GM12878 (cell line): ENCODE data around the gene NFAT5. TPM values are rescaled to one million over a fixed set of nuclear protein-coding genes. Genes with fewer than 3 reads are reported as not detected.

Experiments used
- ATAC-seq: fragments of 200-7000 bp; cut with Tn5 transposase; 3 replicates; pipeline ENCODE4 v1.9.1; 2020; ENCODE audit warnings: mild to moderate bottlenecking, moderate library complexity
- BruUV-seq: library from RNA; stranded (reverse); fragments of 400-500 nt; replicated peaks from 2 replicates; lab custom pipeline; 2021; lab: Mats Ljungman, UMichigan
- CTCF ChIA-PET: fragments of 300-600 bp; sonication (Branson Sonifier 250); formaldehyde crosslinking; extraction: SDS; loops from one replicate; lab custom pipeline; 2021; ENCODE audit warnings: inconsistent platforms; lab: Yijun Ruan, JAX
- POLR2A ChIA-PET: fragments of 350-600 bp; formaldehyde crosslinking; extraction: SDS; loops from one replicate; lab custom pipeline; 2021; ENCODE audit warnings: inconsistent platforms; lab: Charles Lee
- RAD21 ChIA-PET: fragments of 300-600 bp; sonication (Branson Sonifier 250); formaldehyde crosslinking; loops from one replicate; lab custom pipeline; 2023; ENCODE audit warnings: antibody characterized with exemption; ENCODE audit not compliant: unreplicated experiment; lab: Charles Lee
- SMC1A ChIA-PET: fragments of 300-600 bp; sonication (Branson Sonifier 250); formaldehyde crosslinking; loops from one replicate; lab custom pipeline; 2023; ENCODE audit not compliant: unreplicated experiment, uncharacterized antibody; lab: Charles Lee
- DNase-seq: peaks from one replicate; pipeline ENCODE4 v3.0.0-alpha.2; 2011; ENCODE audit warnings: low read depth, low spot score
- FAIRE-seq: peaks from 3 replicates; lab custom pipeline; 2011; peaks lifted over from hg19 to GRCh38; lab: Jason Lieb, UNC
- H2AFZ ChIP-seq: 2 replicates; pipeline ENCODE4 v1.6.0; 2011; ENCODE audit warnings: low read depth, low read length, control low read depth; ENCODE audit not compliant: control insufficient read depth
- H3K27ac ChIP-seq: 2 replicates; pipeline ENCODE4 v1.5.1; 2011; ENCODE audit warnings: control low read depth; ENCODE audit not compliant: control insufficient read depth, insufficient read depth
- H3K27me3 ChIP-seq, 2 experiments: replicated peaks in 1 of 2; 2 replicates each; pipeline versions ENCODE4 v1.6.0 to v1.6.1; 2011; ENCODE audit warnings: low read length in 1 of 2; ENCODE audit not compliant: control insufficient read depth in 2 of 2, insufficient read depth in 2 of 2
- H3K36me3 ChIP-seq, 2 experiments: 2 replicates each; pipeline ENCODE4 v1.5.1; 2011; ENCODE audit warnings: low read length in 1 of 2; ENCODE audit not compliant: control insufficient read depth in 2 of 2, insufficient read depth in 2 of 2
- H3K4me1 ChIP-seq: 2 replicates; pipeline ENCODE4 v1.6.1; 2011; ENCODE audit warnings: mild to moderate bottlenecking, low read length, moderate library complexity, mixed read lengths; ENCODE audit not compliant: control insufficient read depth, insufficient read depth
- H3K4me2 ChIP-seq: 2 replicates; pipeline ENCODE4 v1.6.0; 2011; ENCODE audit warnings: control low read depth; ENCODE audit not compliant: control insufficient read depth, insufficient read depth
- H3K4me3 ChIP-seq: fragments of 200-600 bp; sonication (generic); 2 replicates; pipeline ENCODE4 v1.5.1; 2016
- H3K79me2 ChIP-seq: 2 replicates; pipeline ENCODE4 v1.6.0; 2011; ENCODE audit warnings: low read length; ENCODE audit not compliant: control insufficient read depth, insufficient read depth
- H3K9ac ChIP-seq: 2 replicates; pipeline ENCODE4 v1.8.0; 2011; ENCODE audit warnings: low read length, control low read depth, mixed read lengths; ENCODE audit not compliant: control insufficient read depth, insufficient read depth
- H3K9me3 ChIP-seq: replicated peaks from 3 replicates; pipeline ENCODE4 v1.5.1; 2011; ENCODE audit warnings: mild to moderate bottlenecking, low read length; ENCODE audit not compliant: control insufficient read depth, insufficient read depth
- H4K20me1 ChIP-seq: 2 replicates; pipeline ENCODE4 v1.6.0; 2011; ENCODE audit not compliant: control insufficient read depth, insufficient read depth
- EED ChIP-seq: sonication (generic); IDR thresholded peaks from 2 replicates; pipeline ENCODE4 v1.6.1; 2016; ENCODE audit warnings: antibody characterized with exemption, low read depth
- ESRRA ChIP-seq: IDR thresholded peaks from 2 replicates; pipeline ENCODE4 v1.6.1; 2012; ENCODE audit warnings: mild to moderate bottlenecking, low read length, improper control_type of control experiment
- EZH2 ChIP-seq: IDR thresholded peaks from 2 replicates; pipeline ENCODE4 v1.6.1; 2012; ENCODE audit warnings: low read depth, mild to moderate bottlenecking, control low read depth, inconsistent platforms, low read length, borderline replicate concordance; ENCODE audit not compliant: control insufficient read depth
- FOS ChIP-seq: IDR thresholded peaks from 3 replicates; pipeline ENCODE4 v1.6.1; 2011; ENCODE audit warnings: borderline replicate concordance; ENCODE audit not compliant: insufficient read length; ENCODE audit errors: extremely low read depth
- GATAD2B ChIP-seq: fragments of 450-650 bp; conservative IDR thresholded peaks from 2 replicates; pipeline ENCODE4 v1.6.1; 2017; ENCODE audit warnings: low read depth, mild to moderate bottlenecking, moderate library complexity
- HDAC2 ChIP-seq: fragments of 200-600 bp; sonication (generic); IDR thresholded peaks from 2 replicates; pipeline ENCODE4 v1.6.1; 2017
- HDGF ChIP-seq: fragments of 450-650 bp; IDR thresholded peaks from 2 replicates; pipeline ENCODE4 v1.6.1; 2016; ENCODE audit warnings: antibody characterized with exemption
- JUNB ChIP-seq: IDR thresholded peaks from 2 replicates; pipeline ENCODE4 v1.6.1; 2016; ENCODE audit warnings: antibody characterized with exemption, mild to moderate bottlenecking
- POLR2AphosphoS2 ChIP-seq: IDR thresholded peaks from 2 replicates; pipeline ENCODE4 v1.6.1; 2011; ENCODE audit warnings: low read depth, mild to moderate bottlenecking, low read length, improper control_type of control experiment, moderate library complexity
- RFX5 ChIP-seq: IDR thresholded peaks from 2 replicates; pipeline ENCODE4 v1.6.1; 2011; ENCODE audit warnings: low read depth, low read length, improper control_type of control experiment
- SIN3A ChIP-seq: IDR thresholded peaks from 2 replicates; pipeline ENCODE4 v1.6.1; 2012; ENCODE audit warnings: low read depth, low read length, improper control_type of control experiment
- WGBS: methylation state at CpG from one replicate; pipeline ENCODE4 v1.1.6; 2016; ENCODE audit warnings: low lambda C conversion rate; ENCODE audit not compliant: insufficient replicate concordance, insufficient coverage; ENCODE audit errors: missing lambda C conversion rate; 5-methylcytosine and 5-hydroxymethylcytosine counted together
- in situ Hi-C: fragments of 300-500 bp; cut with MboI; formaldehyde crosslinking; loops from 9 replicates; pipeline ENCODE4 v1.14.3; 2018; ENCODE audit warnings: mixed read lengths
- intact Hi-C: fragments of 100-400 bp; cut with micrococcal nuclease; formaldehyde crosslinking; loops from one replicate; pipeline ENCODE4 v1.14.2; 2022; ENCODE audit not compliant: unreplicated experiment
- polyA plus RNA-seq, 11 experiments: library from polyadenylated mRNA; depleted of rRNA in 4 of 11; unstranded in 6 of 11; stranded (reverse) in 5 of 11; fragments of >200 nt; fragmentation: Nextera tagmentation in 4 of 11; fragmentation: Illumina TruSeq in 1 of 11; extraction: Ambion mirVana in 4 of 11; extraction: Trizol in 1 of 11; gene quantifications; 1 replicate in 1 of 11; 2 replicates in 10 of 11; pipeline versions ENCODE4 v1.2.1 to v1.2.3, GENCODE V29; 2011 to 2016; ENCODE audit warnings: inconsistent platforms in 2 of 11, missing spikeins in 2 of 11, low read depth in 1 of 11
- total RNA-seq, 4 experiments: library from RNA; depleted of rRNA in 3 of 4; stranded (reverse); fragments of >200 nt in 3 of 4; fragmentation: Illumina TruSeq in 1 of 4; extraction: Trizol in 1 of 4; gene quantifications; 2 replicates each; pipeline versions ENCODE4 v1.2.1 to v1.2.3, GENCODE V29; 2013 to 2021
- TF ChIP-seq, protein P1 (sequence below): fragments of 450-650 bp; IDR thresholded peaks from 2 replicates; pipeline ENCODE4 v1.6.1; 2017; ENCODE audit warnings: mild to moderate bottlenecking
- TF ChIP-seq, protein P2 (sequence below): fragments of 150-350 bp; IDR thresholded peaks from 2 replicates; pipeline ENCODE4 v1.6.1; 2014; ENCODE audit warnings: mild to moderate bottlenecking, low read depth, low read length

The NFAT5 gene
- total and polyA plus RNA-seq, 10 of the 15 experiments (the other 5 are each of a cell fraction or from before 2014, with no cell fraction given): 0.58 to 31.5 (median 12.7) TPM

DNA sequence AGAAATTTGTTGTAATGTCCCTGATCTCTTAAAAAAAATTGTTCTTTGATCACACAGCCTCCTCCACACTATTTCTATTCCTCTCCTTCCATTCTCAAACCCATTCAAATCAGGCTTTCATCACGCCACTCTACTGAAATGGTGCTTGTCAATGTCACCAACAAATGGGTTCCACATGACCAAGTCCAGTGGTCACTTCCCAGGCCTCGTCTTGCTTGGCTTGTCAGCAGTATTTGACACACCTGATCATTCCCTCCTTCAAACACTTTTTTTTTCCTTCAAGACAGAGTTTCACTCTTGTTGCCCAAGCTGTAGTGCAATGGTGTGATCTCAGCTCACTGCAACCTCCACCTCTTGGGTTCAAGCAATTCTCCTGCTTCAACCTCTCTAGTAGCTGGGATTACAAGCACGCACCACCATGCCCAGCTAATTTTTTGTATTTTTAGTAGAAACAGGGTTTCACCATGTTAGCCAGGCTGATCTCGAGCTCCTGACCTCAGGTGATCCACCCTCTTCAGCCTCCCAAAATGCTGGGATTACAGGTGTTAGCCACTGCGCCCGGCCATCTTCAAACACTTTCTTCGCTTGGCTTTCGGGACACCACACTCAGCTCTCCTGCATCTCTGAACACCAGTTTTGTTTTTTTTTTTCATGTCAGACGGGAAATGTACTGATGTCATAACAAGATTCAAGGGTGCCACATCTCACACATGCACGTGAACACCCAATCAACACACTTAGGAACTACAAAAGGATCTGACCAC lies 142.3 kb downstream of the NFAT5 start:
- Histone ChIP-seq H3K36me3 (peaks cover 0 to 5% of the 10 kb centered on the region in 2 experiments; a peak in 2 of 4 replicates), H3K4me2 (no peak overlapping the region), H3K9me3 (no peaks in the 10 kb centered on the region), H3K27ac (no peak overlapping the region), H2AFZ (no peak overlapping the region)
- no peak for FAIRE-seq
- TF ChIP-seq, protein P1, sequence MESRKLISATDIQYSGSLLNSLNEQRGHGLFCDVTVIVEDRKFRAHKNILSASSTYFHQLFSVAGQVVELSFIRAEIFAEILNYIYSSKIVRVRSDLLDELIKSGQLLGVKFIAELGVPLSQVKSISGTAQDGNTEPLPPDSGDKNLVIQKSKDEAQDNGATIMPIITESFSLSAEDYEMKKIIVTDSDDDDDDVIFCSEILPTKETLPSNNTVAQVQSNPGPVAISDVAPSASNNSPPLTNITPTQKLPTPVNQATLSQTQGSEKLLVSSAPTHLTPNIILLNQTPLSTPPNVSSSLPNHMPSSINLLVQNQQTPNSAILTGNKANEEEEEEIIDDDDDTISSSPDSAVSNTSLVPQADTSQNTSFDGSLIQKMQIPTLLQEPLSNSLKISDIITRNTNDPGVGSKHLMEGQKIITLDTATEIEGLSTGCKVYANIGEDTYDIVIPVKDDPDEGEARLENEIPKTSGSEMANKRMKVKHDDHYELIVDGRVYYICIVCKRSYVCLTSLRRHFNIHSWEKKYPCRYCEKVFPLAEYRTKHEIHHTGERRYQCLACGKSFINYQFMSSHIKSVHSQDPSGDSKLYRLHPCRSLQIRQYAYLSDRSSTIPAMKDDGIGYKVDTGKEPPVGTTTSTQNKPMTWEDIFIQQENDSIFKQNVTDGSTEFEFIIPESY: no peak
- TF ChIP-seq HDGF: no peak
- no peak for TF ChIP-seq HDAC2
- no peak for TF ChIP-seq RFX5
- TF ChIP-seq JUNB: no peak
- TF ChIP-seq SIN3A: no peak
- TF ChIP-seq EED: no peak
- TF ChIP-seq, protein P2, sequence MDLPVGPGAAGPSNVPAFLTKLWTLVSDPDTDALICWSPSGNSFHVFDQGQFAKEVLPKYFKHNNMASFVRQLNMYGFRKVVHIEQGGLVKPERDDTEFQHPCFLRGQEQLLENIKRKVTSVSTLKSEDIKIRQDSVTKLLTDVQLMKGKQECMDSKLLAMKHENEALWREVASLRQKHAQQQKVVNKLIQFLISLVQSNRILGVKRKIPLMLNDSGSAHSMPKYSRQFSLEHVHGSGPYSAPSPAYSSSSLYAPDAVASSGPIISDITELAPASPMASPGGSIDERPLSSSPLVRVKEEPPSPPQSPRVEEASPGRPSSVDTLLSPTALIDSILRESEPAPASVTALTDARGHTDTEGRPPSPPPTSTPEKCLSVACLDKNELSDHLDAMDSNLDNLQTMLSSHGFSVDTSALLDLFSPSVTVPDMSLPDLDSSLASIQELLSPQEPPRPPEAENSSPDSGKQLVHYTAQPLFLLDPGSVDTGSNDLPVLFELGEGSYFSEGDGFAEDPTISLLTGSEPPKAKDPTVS: no peak
- no peak for TF ChIP-seq FOS
- TF ChIP-seq EZH2: no peak
- no peak for TF ChIP-seq ESRRA
- TF ChIP-seq GATAD2B: no peak
- no peak for TF ChIP-seq POLR2AphosphoS2
- TF ChIP-seq, all 136 proteins: peak for 0
- WGBS: 67% methylated on average over 10 of the region's 10 CpGs
- DNase-seq: no peak
- ChIA-PET CTCF (interaction anchor here (0.6 to 7.6 kb wide), 15 partner anchors 8 to 418 kb away, joined by 3 to 95 read pairs (median 4); partner anchors contain the start of genes NOB1 and NQO1), RAD21 (interaction anchor here (0.9 to 3.0 kb wide), 4 partner anchors 17 to 222 kb away, joined by 3 to 32 read pairs (median 4); partner anchors contain the start of gene NOB1), POLR2A (interaction anchor here (0.6 to 0.7 kb wide), 3 partner anchors 21 to 320 kb away, joined by 3 to 4 read pairs (median 3); no protein-coding TSS in a partner anchor), SMC1A (interaction anchor here (0.8 to 4.0 kb wide), 5 partner anchors 17 to 312 kb away, joined by 3 to 34 read pairs (median 6); partner anchors contain the start of gene NOB1)
- Histone ChIP-seq H4K20me1 (no peaks in the 10 kb centered on the region), H3K27me3 (no peaks in the 10 kb centered on the region), H3K4me3 (no peak overlapping the region), H3K4me1 (no peaks in the 10 kb centered on the region), H3K79me2 (no peaks in the 10 kb centered on the region), H3K9ac (no peak overlapping the region)
- intact Hi-C loops (loop anchor here (5.0 kb wide), 1 partner anchor 224 kb away; no protein-coding TSS in a partner anchor), in situ Hi-C loops (no loop called here)
- no peak for ATAC-seq
- BruUV-seq: no TSS peak
